Gastroesophageal sphincter (tissue), 3 donors: ENCODE measurements around the gene CGREF1.

ENCODE experiments used
- EP300 ChIP-seq: sonication (generic); formaldehyde crosslinking; IDR thresholded peaks from one replicate; pipeline ENCODE4 v1.6.1; 2017; ENCODE audit warnings: antibody characterized with exemption, mild to moderate bottlenecking
- TF ChIP-seq, protein P1 (sequence below), 4 experiments: fragments of 200-600 bp in 2 of 4; fragments of 450-650 bp in 2 of 4; sonication (generic) in 1 of 4; IDR thresholded peaks; one replicate each; pipeline ENCODE4 v1.5.1; 2017 to 2019; ENCODE audit warnings: antibody characterized with exemption in 4 of 4, mild to moderate bottlenecking in 2 of 4, moderate library complexity in 2 of 4

DNA sequence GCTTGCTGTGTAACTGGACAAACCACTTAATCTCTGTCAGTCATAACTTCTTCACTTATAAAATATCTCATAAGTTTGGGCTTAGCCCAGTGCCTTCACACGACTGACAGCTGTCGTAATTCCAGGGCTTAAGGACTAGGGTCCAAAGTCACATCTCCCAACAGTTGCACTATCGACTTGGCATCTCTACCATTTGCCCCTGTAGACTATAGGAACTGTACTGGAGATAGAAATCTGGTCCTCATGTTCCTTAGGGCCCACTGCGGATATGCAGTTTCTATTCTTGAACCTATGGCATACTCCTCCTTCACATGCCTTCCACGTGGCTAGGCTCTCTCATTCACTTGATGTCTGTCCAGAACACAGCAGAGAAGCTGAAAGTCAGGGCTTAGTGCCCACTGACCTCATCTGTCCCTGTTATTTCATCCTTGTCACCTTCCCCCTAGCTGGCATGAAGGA is 7.4 kb upstream of the CGREF1 start:
- no peak for TF ChIP-seq EP300
- TF ChIP-seq, protein P1, sequence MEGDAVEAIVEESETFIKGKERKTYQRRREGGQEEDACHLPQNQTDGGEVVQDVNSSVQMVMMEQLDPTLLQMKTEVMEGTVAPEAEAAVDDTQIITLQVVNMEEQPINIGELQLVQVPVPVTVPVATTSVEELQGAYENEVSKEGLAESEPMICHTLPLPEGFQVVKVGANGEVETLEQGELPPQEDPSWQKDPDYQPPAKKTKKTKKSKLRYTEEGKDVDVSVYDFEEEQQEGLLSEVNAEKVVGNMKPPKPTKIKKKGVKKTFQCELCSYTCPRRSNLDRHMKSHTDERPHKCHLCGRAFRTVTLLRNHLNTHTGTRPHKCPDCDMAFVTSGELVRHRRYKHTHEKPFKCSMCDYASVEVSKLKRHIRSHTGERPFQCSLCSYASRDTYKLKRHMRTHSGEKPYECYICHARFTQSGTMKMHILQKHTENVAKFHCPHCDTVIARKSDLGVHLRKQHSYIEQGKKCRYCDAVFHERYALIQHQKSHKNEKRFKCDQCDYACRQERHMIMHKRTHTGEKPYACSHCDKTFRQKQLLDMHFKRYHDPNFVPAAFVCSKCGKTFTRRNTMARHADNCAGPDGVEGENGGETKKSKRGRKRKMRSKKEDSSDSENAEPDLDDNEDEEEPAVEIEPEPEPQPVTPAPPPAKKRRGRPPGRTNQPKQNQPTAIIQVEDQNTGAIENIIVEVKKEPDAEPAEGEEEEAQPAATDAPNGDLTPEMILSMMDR (IDR thresholded peaks at IDR 0.05), result no peak
